Gastroesophageal sphincter (tissue), 4 donors: ENCODE data around the gene FHIT. TPM values are rescaled to one million over a fixed set of nuclear protein-coding genes. Genes with fewer than 3 reads are reported as not detected.

Source experiments
- ATAC-seq: fragments of 150-250 bp; one replicate; pipeline ENCODE4 v1.9.1; 2016; ENCODE audit warnings: mild to moderate bottlenecking, moderate library complexity
- H3K27ac ChIP-seq, 4 donors: fragments of 200-600 bp; sonication (generic) in 3 of 4; 1 replicate in 3 of 4; 2 replicates in 1 of 4; pipeline ENCODE4 v1.5.1; 2016 to 2019
- H3K27me3 ChIP-seq: fragments of 200-600 bp; sonication (generic); one replicate; pipeline ENCODE4 v1.5.1; 2019
- H3K36me3 ChIP-seq, 2 donors: fragments of 200-600 bp; sonication (generic); one replicate each; pipeline ENCODE4 v1.5.1; 2019; ENCODE audit warnings: control low read depth in 1 of 2
- H3K4me1 ChIP-seq, 3 donors: fragments of 200-600 bp; sonication (generic); 1 replicate in 2 of 3; 2 replicates in 1 of 3; pipeline ENCODE4 v1.5.1; 2016 to 2019; ENCODE audit warnings: control low read depth in 2 of 3
- H3K4me3 ChIP-seq, 2 donors: fragments of 200-600 bp; sonication (generic); one replicate each; pipeline ENCODE4 v1.5.1; 2019; ENCODE audit warnings: mild to moderate bottlenecking in 1 of 2, moderate library complexity in 1 of 2
- H3K9me3 ChIP-seq, 3 donors: fragments of 200-600 bp; sonication (generic); one replicate each; pipeline ENCODE4 v1.5.1; 2017 to 2019; ENCODE audit warnings: control low read depth in 2 of 3
- EP300 ChIP-seq: sonication (generic); formaldehyde crosslinking; IDR thresholded peaks from one replicate; pipeline ENCODE4 v1.6.1; 2017; ENCODE audit warnings: antibody characterized with exemption, mild to moderate bottlenecking
- POLR2A ChIP-seq, 2 donors: fragments of 450-650 bp; IDR thresholded peaks; one replicate each; pipeline ENCODE4 v1.6.1; 2017; ENCODE audit warnings: antibody characterized with exemption in 2 of 2, mild to moderate bottlenecking in 2 of 2, moderate library complexity in 1 of 2
- POLR2AphosphoS5 ChIP-seq: sonication (generic); formaldehyde crosslinking; IDR thresholded peaks from one replicate; pipeline ENCODE4 v1.6.1; 2017; ENCODE audit warnings: antibody characterized with exemption
- WGBS, 2 donors: methylation state at CpG; one replicate each; pipeline ENCODE4 v1.1.5; 2018; ENCODE audit warnings: low coverage in 1 of 2; 5-methylcytosine and 5-hydroxymethylcytosine counted together
- total RNA-seq, 4 donors: library from RNA; depleted of rRNA; stranded (reverse); fragments of >200 nt; gene quantifications; one replicate each; pipeline ENCODE4 v1.1.0, GENCODE V29; 2016
- TF ChIP-seq, protein P1 (sequence below), 4 experiments: fragments of 200-600 bp in 2 of 4; fragments of 450-650 bp in 2 of 4; sonication (generic) in 1 of 4; IDR thresholded peaks; one replicate each; pipeline ENCODE4 v1.5.1; 2017 to 2019; ENCODE audit warnings: antibody characterized with exemption in 4 of 4, mild to moderate bottlenecking in 2 of 4, moderate library complexity in 2 of 4

The FHIT gene
- total RNA-seq, 4 donors from 2014 or later: 1.4 to 7.3 (median 3.9) TPM

DNA sequence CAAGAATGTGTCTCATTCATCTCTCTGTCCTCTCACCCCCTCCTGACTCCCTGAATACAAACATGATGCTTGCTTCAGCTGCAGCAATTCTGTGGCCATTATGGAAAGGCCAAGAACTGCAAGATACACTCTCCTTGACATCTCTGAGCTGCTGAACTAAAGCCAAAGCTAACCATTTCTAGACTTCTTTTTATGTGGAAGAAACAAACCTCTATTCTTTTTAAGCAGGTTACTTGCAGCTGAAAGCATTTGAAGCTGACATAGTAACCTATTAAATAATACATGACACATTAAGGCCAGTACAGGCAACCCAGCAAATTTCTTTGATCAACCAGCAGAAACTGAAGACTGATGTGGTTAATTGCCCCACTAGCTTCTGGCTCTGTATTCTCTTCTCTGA is 17.5 kb downstream of the FHIT start:
- Histone ChIP-seq H3K9me3 (no peaks in the 10 kb centered on the region), H3K4me1 (no peaks in the 10 kb centered on the region), H3K27me3 (no peaks in the 10 kb centered on the region), H3K27ac (no peak overlapping the region), H3K4me3 (no peak overlapping the region), H3K36me3 (no peaks in the 10 kb centered on the region)
- ATAC-seq: no peak
- no peak for TF ChIP-seq EP300
- no peak for TF ChIP-seq POLR2AphosphoS5
- TF ChIP-seq, protein P1, sequence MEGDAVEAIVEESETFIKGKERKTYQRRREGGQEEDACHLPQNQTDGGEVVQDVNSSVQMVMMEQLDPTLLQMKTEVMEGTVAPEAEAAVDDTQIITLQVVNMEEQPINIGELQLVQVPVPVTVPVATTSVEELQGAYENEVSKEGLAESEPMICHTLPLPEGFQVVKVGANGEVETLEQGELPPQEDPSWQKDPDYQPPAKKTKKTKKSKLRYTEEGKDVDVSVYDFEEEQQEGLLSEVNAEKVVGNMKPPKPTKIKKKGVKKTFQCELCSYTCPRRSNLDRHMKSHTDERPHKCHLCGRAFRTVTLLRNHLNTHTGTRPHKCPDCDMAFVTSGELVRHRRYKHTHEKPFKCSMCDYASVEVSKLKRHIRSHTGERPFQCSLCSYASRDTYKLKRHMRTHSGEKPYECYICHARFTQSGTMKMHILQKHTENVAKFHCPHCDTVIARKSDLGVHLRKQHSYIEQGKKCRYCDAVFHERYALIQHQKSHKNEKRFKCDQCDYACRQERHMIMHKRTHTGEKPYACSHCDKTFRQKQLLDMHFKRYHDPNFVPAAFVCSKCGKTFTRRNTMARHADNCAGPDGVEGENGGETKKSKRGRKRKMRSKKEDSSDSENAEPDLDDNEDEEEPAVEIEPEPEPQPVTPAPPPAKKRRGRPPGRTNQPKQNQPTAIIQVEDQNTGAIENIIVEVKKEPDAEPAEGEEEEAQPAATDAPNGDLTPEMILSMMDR (IDR thresholded peaks at IDR 0.05): no peak
- TF ChIP-seq POLR2A (IDR thresholded peaks at IDR 0.05): no peak

- Histone ChIP-seq H3K36me3 (no peaks in the 10 kb centered on the region), H3K4me3 (no peak overlapping the region), H3K9me3 (no peaks in the 10 kb centered on the region), H3K27ac (no peak overlapping the region), H3K4me1 (peaks cover 0 to 14% (median 0%) of the 10 kb centered on the region in 3 donors), H3K27me3 (no peaks in the 10 kb centered on the region)
- ATAC-seq: no peak
- TF ChIP-seq, protein P1 (IDR thresholded peaks at IDR 0.05): no peak
- TF ChIP-seq EP300 (no peak), POLR2AphosphoS5 (no peak), POLR2A (IDR thresholded peaks at IDR 0.05) (no peak)
These were observed 19.6 kb downstream of the FHIT start for GRCh38 chr3:61231693-61232092.

- Histone ChIP-seq H3K27ac (no peak overlapping the region), H3K27me3 (no peaks in the 10 kb centered on the region), H3K4me1 (peaks cover 0 to 19% (median 0%) of the 10 kb centered on the region in 3 donors), H3K4me3 (no peak overlapping the region), H3K9me3 (no peaks in the 10 kb centered on the region), H3K36me3 (no peaks in the 10 kb centered on the region)
- WGBS, 2 donors: 34% methylated on average over 2 of the region's 2 CpGs
- TF ChIP-seq, protein P1 (IDR thresholded peaks at IDR 0.05): no peak
- TF ChIP-seq EP300 (no peak), POLR2A (IDR thresholded peaks at IDR 0.05) (no peak), POLR2AphosphoS5 (no peak)
- ATAC-seq: no peak
These were observed 23.5 kb downstream of the FHIT start for GRCh38 chr3:61227799-61228198.

DNA sequence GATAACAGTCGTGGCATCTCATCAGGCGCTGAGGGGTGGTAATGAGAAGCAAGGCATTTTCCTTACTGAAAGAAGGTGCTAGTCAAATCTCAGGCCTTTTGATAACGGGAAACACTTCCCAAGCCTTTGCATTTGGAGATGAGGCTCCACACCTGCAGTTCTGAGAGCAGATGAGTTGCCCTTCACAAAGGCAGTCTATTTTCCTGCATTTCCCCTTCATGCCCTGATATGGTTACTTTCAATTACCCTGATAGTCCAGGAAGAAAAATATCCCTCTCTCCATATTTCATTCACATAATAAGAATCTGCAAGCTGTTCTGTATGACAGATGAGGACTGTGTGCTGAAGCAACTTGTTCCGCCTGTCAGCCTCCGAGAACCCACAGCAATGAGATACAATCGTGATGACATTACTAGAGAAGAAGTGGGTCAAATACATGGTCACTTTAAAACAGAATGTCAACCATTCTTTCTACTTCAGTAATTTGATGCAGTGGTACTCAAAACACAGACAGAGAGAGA is 25.0 kb downstream of the FHIT start:
- no peak for ATAC-seq
- no peaks in the 10 kb centered on the region for H3K27me3 ChIP-seq
- peaks cover 0 to 30% (median 0%) of the 10 kb centered on the region in 3 donors for H3K4me1 ChIP-seq
- H3K36me3 ChIP-seq: no peaks in the 10 kb centered on the region
- H3K27ac ChIP-seq: no peak overlapping the region
- H3K4me3 ChIP-seq: no peak overlapping the region
- WGBS, 2 donors: 74 to 93% methylated on average over 5 of the region's 6 CpGs
- H3K9me3 ChIP-seq: no peaks in the 10 kb centered on the region
- TF ChIP-seq, protein P1 (IDR thresholded peaks at IDR 0.05): no peak
- TF ChIP-seq POLR2AphosphoS5: no peak
- TF ChIP-seq POLR2A (IDR thresholded peaks at IDR 0.05): no peak
- no peak for TF ChIP-seq EP300

- WGBS, 2 donors: 95 to 100% methylated on average over 2 of the region's 2 CpGs
- H3K36me3 ChIP-seq: no peaks in the 10 kb centered on the region
- H3K4me3 ChIP-seq: no peak overlapping the region
- H3K27me3 ChIP-seq: no peaks in the 10 kb centered on the region
- H3K27ac ChIP-seq: no peak overlapping the region
- H3K9me3 ChIP-seq: no peaks in the 10 kb centered on the region
- peaks cover 0 to 30% (median 0%) of the 10 kb centered on the region in 3 donors for H3K4me1 ChIP-seq
- no peak for TF ChIP-seq POLR2AphosphoS5
- no peak for TF ChIP-seq POLR2A (IDR thresholded peaks at IDR 0.05)
- TF ChIP-seq, protein P1 (IDR thresholded peaks at IDR 0.05): no peak
- no peak for ATAC-seq
These were observed 26.4 kb downstream of the FHIT start for GRCh38 chr3:61224823-61225222.
